Heart left ventricle (tissue), 16 donors: ENCODE measurements around the gene MACROH2A1. TPM values are rescaled to one million over a fixed set of nuclear protein-coding genes. Genes with fewer than 3 reads are reported as not detected.
A peak's percentile ranks its signal among the peaks of the same experiment; 100 is the strongest.

Source experiments
- ATAC-seq, 4 donors: fragments of 200-7000 bp; cut with Tn5 transposase; one replicate each; pipeline ENCODE4 v1.9.1; 2020 to 2022; ENCODE audit warnings: moderate library complexity in 4 of 4, mild to moderate bottlenecking in 3 of 4, moderate number of reproducible peaks in 1 of 4
- DNase-seq, 5 donors: peaks; one replicate each; pipeline ENCODE4 v3.0.0-alpha.2; 2020
- H3K27ac ChIP-seq, 12 donors: fragments of 200-600 bp; sonication (generic) in 4 of 12; one replicate each; pipeline versions ENCODE4 v1.5.0 to v1.8.0; 2016 to 2022; ENCODE audit warnings: mild to moderate bottlenecking in 2 of 12
- H3K27me3 ChIP-seq, 9 donors: fragments of 200-600 bp; sonication (generic) in 2 of 9; one replicate each; pipeline versions ENCODE4 v1.5.1 to v1.8.0; 2016 to 2022; ENCODE audit warnings: mild to moderate bottlenecking in 3 of 9
- H3K36me3 ChIP-seq, 9 donors: fragments of 200-600 bp; sonication (generic) in 2 of 9; one replicate each; pipeline versions ENCODE4 v1.5.0 to v1.8.0; 2018 to 2022; ENCODE audit warnings: mild to moderate bottlenecking in 2 of 9
- H3K4me1 ChIP-seq, 12 donors: fragments of 200-600 bp; sonication (generic) in 4 of 12; one replicate each; pipeline versions ENCODE4 v1.5.0 to v1.8.0; 2016 to 2022; ENCODE audit warnings: mild to moderate bottlenecking in 3 of 12
- H3K4me3 ChIP-seq, 12 donors: fragments of 200-600 bp; sonication (generic) in 4 of 12; one replicate each; pipeline versions ENCODE4 v1.5.0 to v1.8.0; 2017 to 2022; ENCODE audit warnings: mild to moderate bottlenecking in 9 of 12, moderate library complexity in 4 of 12
- H3K9me3 ChIP-seq, 12 donors: fragments of 200-600 bp; sonication (generic) in 4 of 12; one replicate each; pipeline versions ENCODE4 v1.5.0 to v1.8.0; 2016 to 2022; ENCODE audit warnings: mild to moderate bottlenecking in 1 of 12
- CTCF ChIP-seq, 12 donors: fragments of 200-600 bp; sonication (generic) in 4 of 12; IDR thresholded peaks; one replicate each; pipeline versions ENCODE4 v1.5.0 to v1.8.0; 2018 to 2022; ENCODE audit warnings: antibody characterized with exemption in 12 of 12, mild to moderate bottlenecking in 5 of 12
- POLR2A ChIP-seq, 2 donors: fragments of 450-650 bp; IDR thresholded peaks; one replicate each; pipeline ENCODE4 v1.6.1; 2017; ENCODE audit warnings: antibody characterized with exemption in 2 of 2, mild to moderate bottlenecking in 2 of 2, moderate library complexity in 2 of 2
- WGBS, 4 donors: extraction: QIAGEN DNeasy Blood & Tissue Kit in 2 of 4; methylation state at CpG; one replicate each; pipeline versions ENCODE4 v1.1.5 to v1.1.7; 2013 to 2018; 5-methylcytosine and 5-hydroxymethylcytosine counted together
- intact Hi-C, 10 donors: fragments of 100-400 bp; cut with DNase I; formaldehyde crosslinking; loops; one replicate each; pipeline versions ENCODE4 v1.11.1 to v1.14.2; 2022
- polyA plus RNA-seq, 2 donors: library from polyadenylated mRNA; stranded (reverse); fragments of 200-250 nt; gene quantifications; one replicate each; pipeline ENCODE4 v1.2.3, GENCODE V29; 2013
- total RNA-seq, 9 donors: library from RNA; depleted of rRNA in 2 of 9; stranded (reverse); fragments of >200 nt in 2 of 9; fragmentation: NEBNext Ultra II Directional in 3 of 9; extraction: Animal tissue kit (Norgen Biotek cat#: 25700) in 3 of 9; gene quantifications; one replicate each; pipeline versions ENCODE4 v1.1.0 to v1.2.4, GENCODE V29; 2016 to 2023
- donor health status: ischemic (EF 13 %, LVEDD 7.1; RV severe dilation, severe dysfunction).
- donor health status: healthy with polysubstance abuse.
- donor health status: DM: no; HTN: yes; CAD: no.
- donor health status: DM: no; HTN: no; CAD: no.
- donor health status: ischemic (EF 25% LVEDD 6.9; RV normal size, moderate dysfunction).
- donor health status: ischemic (EF 25% LVEDD 5.7; RV mildly dilated, moderate dysfunction).
- donor health status: healthy.
- donor health status: DM: yes; HTN: yes; CAD: no.
- donor health status: ischemic (EF 35%, LVEDD 5.7; RV mildly dilated, moderate dysfunction).
- donor health status: nonischemic (EF 11% LVEDD 7.7; RV severe dilation, severe dysfunction).
- donor health status: DM: yes; HTN: yes; CAD: no.
- donor health status: PGD.
- donor health status: ischemic (EF 29% LVEDD 5.4; RV normal size, mild dysfunction).
- donor health status: nonischemic (EF 23%, LVEDD 6.1; RV moderate dilation, normal function).

The MACROH2A1 gene
- total and polyA plus RNA-seq, 11 donors: 86.5 to 170 (median 112) TPM

GRCh38 chr5:135386096-135386495, 12.9 kb downstream of the MACROH2A1 start:
- TF ChIP-seq CTCF (IDR thresholded peaks at IDR 0.05) (no peak), POLR2A (IDR thresholded peaks at IDR 0.05) (no peak)
- DNase-seq (no peak), ATAC-seq (peak in 2 of 4 donors; percentile 12 to 21)
- peaks cover 0 to 81% (median 54%) of the 10 kb centered on the region in 9 donors for H3K36me3 ChIP-seq
- 81 to 93% (median 90%) methylated on average over 3 of the region's 3 CpGs for WGBS, 4 donors
- peak overlapping the region in 11 of 12 donors; percentile 14 to 89 (median 62) for H3K27ac ChIP-seq
- H3K9me3 ChIP-seq: no peaks in the 10 kb centered on the region
- intact Hi-C loops: no loop called here
- H3K4me3 ChIP-seq: no peak overlapping the region
- no peaks in the 10 kb centered on the region for H3K27me3 ChIP-seq
- H3K4me1 ChIP-seq: peaks cover 19 to 96% (median 79%) of the 10 kb centered on the region in 12 donors

- 51 to 72% (median 61%) methylated on average over 3 of the region's 3 CpGs for WGBS, 4 donors
- Histone ChIP-seq H3K36me3 (peaks cover 0 to 86% (median 60%) of the 10 kb centered on the region in 9 donors), H3K27ac (peak overlapping the region in 10 of 12 donors; percentile 2 to 89 (median 58)), H3K4me1 (peaks cover 16 to 96% (median 75%) of the 10 kb centered on the region in 12 donors), H3K9me3 (no peaks in the 10 kb centered on the region), H3K4me3 (no peak overlapping the region), H3K27me3 (no peaks in the 10 kb centered on the region)
- ATAC-seq (no peak), DNase-seq (no peak)
- no peak for TF ChIP-seq POLR2A (IDR thresholded peaks at IDR 0.05)
- no peak for TF ChIP-seq CTCF (IDR thresholded peaks at IDR 0.05)
- intact Hi-C loops: no loop called here
These were observed 13.5 kb downstream of the MACROH2A1 start for GRCh38 chr5:135385576-135385975.

GRCh38 chr5:135384898-135385297, 14.1 kb downstream of the MACROH2A1 start:
- ATAC-seq: no peak

More at GRCh38 chr5:135384898-135385297, 14.1 kb downstream of the MACROH2A1 start:
- H3K9me3 ChIP-seq: no peaks in the 10 kb centered on the region
- peaks cover 16 to 93% (median 72%) of the 10 kb centered on the region in 12 donors for H3K4me1 ChIP-seq
- intact Hi-C loops: no loop called here
- H3K4me3 ChIP-seq: no peak overlapping the region
- H3K27ac ChIP-seq: peak overlapping the region in 4 of 12 donors; percentile 40 to 89 (median 60)
- no peaks in the 10 kb centered on the region for H3K27me3 ChIP-seq
- no peak for TF ChIP-seq CTCF (IDR thresholded peaks at IDR 0.05)
- peaks cover 0 to 93% (median 66%) of the 10 kb centered on the region in 9 donors for H3K36me3 ChIP-seq
- no peak for DNase-seq
